ENCODE measurements around the gene PIAS1. TPM values are rescaled to one million over a fixed set of nuclear protein-coding genes. Genes with fewer than 3 reads are reported as not detected.

The PIAS1 gene
- total RNA-seq, 1 donor from 2014 or later = 30.8 TPM

- H3K27me3 Mint-ChIP-seq (ENCODE audit: low read depth) = no peaks in the 10 kb centered on the region
- no peaks in the 10 kb centered on the region for H3K9me3 Mint-ChIP-seq (ENCODE audit: low read depth)
- DNase-seq (ENCODE audit: low spot score) = no peak
- TF ChIP-seq CTCF (IDR thresholded peaks at IDR 0.05) = no peak
- peaks cover 28% of the 10 kb centered on the region for H3K4me1 Mint-ChIP-seq (ENCODE audit: low read depth)
- H3K4me3 Mint-ChIP-seq (ENCODE audit: unreplicated experiment) = no peak overlapping the region
- H3K36me3 Mint-ChIP-seq (ENCODE audit: low read depth) = peaks cover 3% of the 10 kb centered on the region
- H3K27ac Mint-ChIP-seq (ENCODE audit: unreplicated experiment) = no peak overlapping the region
These were observed 72.3 kb downstream of the PIAS1 start for GRCh38 chr15:68126396-68126795.

- Mint-ChIP-seq H3K27ac (ENCODE audit: unreplicated experiment) (no peak overlapping the region), H3K9me3 (ENCODE audit: low read depth) (no peaks in the 10 kb centered on the region), H3K27me3 (ENCODE audit: low read depth) (no peaks in the 10 kb centered on the region), H3K36me3 (ENCODE audit: low read depth) (no peaks in the 10 kb centered on the region), H3K4me1 (ENCODE audit: low read depth) (peaks cover 31% of the 10 kb centered on the region), H3K4me3 (ENCODE audit: unreplicated experiment) (no peak overlapping the region)
- no peak for DNase-seq (ENCODE audit: low spot score)
- TF ChIP-seq CTCF (IDR thresholded peaks at IDR 0.05) = no peak
These were observed 75.0 kb downstream of the PIAS1 start for GRCh38 chr15:68129072-68129471.

GRCh38 chr15:68130851-68131250, 76.7 kb downstream of the PIAS1 start:
- Mint-ChIP-seq H3K4me1 (ENCODE audit: low read depth) (peaks cover 22% of the 10 kb centered on the region), H3K27ac (ENCODE audit: unreplicated experiment) (no peak overlapping the region), H3K9me3 (ENCODE audit: low read depth) (no peaks in the 10 kb centered on the region), H3K36me3 (ENCODE audit: low read depth) (no peaks in the 10 kb centered on the region), H3K4me3 (ENCODE audit: unreplicated experiment) (no peak overlapping the region), H3K27me3 (ENCODE audit: low read depth) (no peaks in the 10 kb centered on the region)
- TF ChIP-seq CTCF (IDR thresholded peaks at IDR 0.05) = no peak
- DNase-seq (ENCODE audit: low spot score) = no peak

GRCh38 chr15:68137096-68137495, 83.0 kb downstream of the PIAS1 start:
- Mint-ChIP-seq H3K27me3 (ENCODE audit: low read depth) (no peaks in the 10 kb centered on the region), H3K4me1 (ENCODE audit: low read depth) (peaks cover 24% of the 10 kb centered on the region), H3K27ac (ENCODE audit: unreplicated experiment) (peak overlapping the region; percentile 22), H3K36me3 (ENCODE audit: low read depth) (no peaks in the 10 kb centered on the region), H3K4me3 (ENCODE audit: unreplicated experiment) (no peak overlapping the region), H3K9me3 (ENCODE audit: low read depth) (no peaks in the 10 kb centered on the region)
- TF ChIP-seq CTCF (IDR thresholded peaks at IDR 0.05) = no peak
- no peak for DNase-seq (ENCODE audit: low spot score)

- H3K27me3 Mint-ChIP-seq (ENCODE audit: low read depth) = no peaks in the 10 kb centered on the region
- H3K4me1 Mint-ChIP-seq (ENCODE audit: low read depth) = peaks cover 16% of the 10 kb centered on the region
- H3K36me3 Mint-ChIP-seq (ENCODE audit: low read depth) = peaks cover 12% of the 10 kb centered on the region
- H3K4me3 Mint-ChIP-seq (ENCODE audit: unreplicated experiment) = no peak overlapping the region
- no peak overlapping the region for H3K27ac Mint-ChIP-seq (ENCODE audit: unreplicated experiment)
- no peaks in the 10 kb centered on the region for H3K9me3 Mint-ChIP-seq (ENCODE audit: low read depth)
- TF ChIP-seq CTCF (IDR thresholded peaks at IDR 0.05) = no peak
- no peak for DNase-seq (ENCODE audit: low spot score)
These were observed 89.0 kb downstream of the PIAS1 start for GRCh38 chr15:68143129-68143528.

All from chondrocyte (in vitro differentiated cells).